Body of pancreas (tissue), 4 donors: ENCODE results near the gene MYOZ1. TPM values are rescaled to one million over a fixed set of nuclear protein-coding genes. Genes with fewer than 3 reads are reported as not detected.
"Not testable (repeated sequence)": the region's sequence is repeated elsewhere in the genome, so short reads cannot be mapped to it uniquely, and the experiment has no call there.

Experiments used
- ATAC-seq: fragments of 150-250 bp; one replicate; pipeline ENCODE4 v1.9.1; 2016
- DNase-seq, 4 donors: peaks; one replicate each; pipeline ENCODE4 v3.0.0-alpha.2; 2019
- H3K27ac ChIP-seq, 4 donors: fragments of 200-600 bp; sonication (generic); 1 replicate in 3 of 4; 2 replicates in 1 of 4; pipeline versions ENCODE4 v1.5.1 to v1.6.1; 2016 to 2019; ENCODE audit warnings: mild to moderate bottlenecking in 1 of 4, mixed read lengths in 1 of 4, moderate library complexity in 1 of 4
- H3K27me3 ChIP-seq, 2 donors: fragments of 200-600 bp; sonication (generic); one replicate each; pipeline ENCODE4 v1.6.0; 2016; ENCODE audit warnings: mild to moderate bottlenecking in 1 of 2
- H3K36me3 ChIP-seq, 2 donors: fragments of 200-600 bp; sonication (generic); replicated peaks in 1 of 2; 2 replicates each; pipeline ENCODE4 v1.5.1; 2016; ENCODE audit warnings: low read depth in 2 of 2; ENCODE audit not compliant: insufficient read depth in 1 of 2
- H3K4me1 ChIP-seq: fragments of 200-600 bp; sonication (generic); one replicate; pipeline ENCODE4 v1.6.0; 2016
- H3K4me3 ChIP-seq, 2 donors: fragments of 200-600 bp; sonication (generic); 1 replicate in 1 of 2; 2 replicates in 1 of 2; pipeline ENCODE4 v1.5.1; 2016 to 2019
- H3K9me3 ChIP-seq, 3 donors: fragments of 200-600 bp; sonication (generic); 1 replicate in 2 of 3; 2 replicates in 1 of 3; pipeline ENCODE4 v1.5.1; 2016
- POLR2A ChIP-seq, 3 donors: fragments of 450-650 bp; IDR thresholded peaks; one replicate each; pipeline ENCODE4 v1.6.1; 2016; ENCODE audit warnings: antibody characterized with exemption in 3 of 3, mild to moderate bottlenecking in 2 of 3
- WGBS, 2 donors: methylation state at CpG; one replicate each; pipeline ENCODE4 v1.1.5; 2017; 5-methylcytosine and 5-hydroxymethylcytosine counted together
- intact Hi-C: fragments of 100-400 bp; cut with DNase I; formaldehyde crosslinking; loops from one replicate; pipeline ENCODE4 v1.15.1; 2023
- total RNA-seq, 2 donors: library from RNA; depleted of rRNA; stranded (reverse); fragments of >200 nt; gene quantifications; one replicate each; pipeline ENCODE4 v1.1.0, GENCODE V29; 2016
- TF ChIP-seq, protein P1 (sequence below), 7 experiments: fragments of 450-650 bp in 4 of 7; fragments of 200-600 bp in 3 of 7; sonication (generic) in 3 of 7; IDR thresholded peaks; one replicate each; pipeline ENCODE4 v1.5.1; 2016 to 2019; ENCODE audit warnings: antibody characterized with exemption in 7 of 7

MYOZ1 gene, protein sequence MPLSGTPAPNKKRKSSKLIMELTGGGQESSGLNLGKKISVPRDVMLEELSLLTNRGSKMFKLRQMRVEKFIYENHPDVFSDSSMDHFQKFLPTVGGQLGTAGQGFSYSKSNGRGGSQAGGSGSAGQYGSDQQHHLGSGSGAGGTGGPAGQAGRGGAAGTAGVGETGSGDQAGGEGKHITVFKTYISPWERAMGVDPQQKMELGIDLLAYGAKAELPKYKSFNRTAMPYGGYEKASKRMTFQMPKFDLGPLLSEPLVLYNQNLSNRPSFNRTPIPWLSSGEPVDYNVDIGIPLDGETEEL
- not detected for total RNA-seq

DNA sequence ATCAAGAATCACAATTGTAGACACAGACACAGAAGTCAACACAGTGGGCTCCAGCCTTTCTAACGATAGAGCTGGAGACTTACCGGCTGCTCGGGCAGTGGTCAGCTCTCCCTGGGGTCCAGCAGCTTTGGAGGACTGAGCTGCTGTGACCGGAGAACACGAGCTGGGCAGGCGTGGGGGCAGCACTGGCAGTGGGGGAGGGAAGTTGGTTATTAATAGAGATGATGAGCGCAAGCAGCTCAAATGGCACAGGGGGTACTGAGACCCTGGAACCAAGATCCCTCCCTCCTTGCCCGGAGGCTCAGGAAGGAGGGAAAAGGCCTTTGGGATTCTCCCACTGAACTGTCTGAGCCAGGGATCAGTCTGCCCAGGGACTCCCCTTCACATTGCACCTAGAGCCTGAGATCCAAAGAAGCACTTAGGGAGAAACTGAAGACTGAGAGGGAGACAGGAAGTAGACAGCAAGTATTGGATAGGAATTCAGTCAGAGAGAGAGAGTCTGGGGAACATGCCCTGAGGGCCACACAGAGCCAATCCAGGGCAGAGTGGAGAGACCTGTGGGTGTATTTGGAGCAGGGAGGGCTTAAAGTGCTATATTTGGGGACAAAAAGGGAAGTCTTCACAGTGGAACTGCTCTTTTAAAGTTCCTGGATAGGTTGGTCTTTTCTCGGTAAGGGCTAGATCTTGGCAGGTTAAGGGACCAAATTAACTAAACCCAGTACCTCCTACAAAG lies at the start of gene MYOZ1:
MYOZ1 (minus strand) TSS at position 147 of the 733 bp plus-strand sequence. CDS start 1,457 bp downstream, outside the sequence.
- intact Hi-C loops = loop anchor here (5.0 kb wide), 1 partner anchor 114 kb away; no protein-coding TSS in a partner anchor
- Histone ChIP-seq H3K4me3 (no peak within 1 kb of the TSS), H3K27ac (no peak within 1 kb of the TSS), H3K9me3 (no peaks in the 10 kb centered on the region), H3K4me1 (no peaks in the 10 kb centered on the region), H3K36me3 (no peaks in the 10 kb centered on the region), H3K27me3 (no peaks in the 10 kb centered on the region)
- no peak for DNase-seq
- ATAC-seq = no peak
- 59 to 77% methylated on average over 9 of the region's 9 CpGs for WGBS, 2 donors
- TF ChIP-seq, protein P1, sequence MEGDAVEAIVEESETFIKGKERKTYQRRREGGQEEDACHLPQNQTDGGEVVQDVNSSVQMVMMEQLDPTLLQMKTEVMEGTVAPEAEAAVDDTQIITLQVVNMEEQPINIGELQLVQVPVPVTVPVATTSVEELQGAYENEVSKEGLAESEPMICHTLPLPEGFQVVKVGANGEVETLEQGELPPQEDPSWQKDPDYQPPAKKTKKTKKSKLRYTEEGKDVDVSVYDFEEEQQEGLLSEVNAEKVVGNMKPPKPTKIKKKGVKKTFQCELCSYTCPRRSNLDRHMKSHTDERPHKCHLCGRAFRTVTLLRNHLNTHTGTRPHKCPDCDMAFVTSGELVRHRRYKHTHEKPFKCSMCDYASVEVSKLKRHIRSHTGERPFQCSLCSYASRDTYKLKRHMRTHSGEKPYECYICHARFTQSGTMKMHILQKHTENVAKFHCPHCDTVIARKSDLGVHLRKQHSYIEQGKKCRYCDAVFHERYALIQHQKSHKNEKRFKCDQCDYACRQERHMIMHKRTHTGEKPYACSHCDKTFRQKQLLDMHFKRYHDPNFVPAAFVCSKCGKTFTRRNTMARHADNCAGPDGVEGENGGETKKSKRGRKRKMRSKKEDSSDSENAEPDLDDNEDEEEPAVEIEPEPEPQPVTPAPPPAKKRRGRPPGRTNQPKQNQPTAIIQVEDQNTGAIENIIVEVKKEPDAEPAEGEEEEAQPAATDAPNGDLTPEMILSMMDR (IDR thresholded peaks at IDR 0.05) = no peak
- TF ChIP-seq POLR2A (IDR thresholded peaks at IDR 0.05) = no peak

DNA sequence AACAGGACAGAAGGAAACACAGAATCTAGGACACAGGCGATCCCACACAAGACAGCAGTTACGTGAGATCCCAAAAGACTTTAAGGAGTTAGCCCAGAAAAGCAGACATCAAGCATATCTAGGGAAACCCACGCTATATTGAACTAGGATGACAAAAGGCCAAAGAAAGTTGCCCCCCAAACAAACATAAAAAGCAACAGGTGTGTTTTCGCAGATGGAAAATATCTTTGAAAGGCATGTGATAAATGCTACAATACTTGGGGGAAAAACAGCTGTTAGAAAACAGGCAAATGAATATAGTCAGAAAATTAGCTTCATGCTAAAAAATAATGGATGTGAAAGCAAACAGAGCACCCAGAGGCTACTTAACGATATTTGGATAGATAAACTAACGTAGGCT lies 49.5 kb upstream of the MYOZ1 start:
- intact Hi-C loops, H3K27me3 ChIP-seq, H3K4me1 ChIP-seq, H3K4me3 ChIP-seq, H3K27ac ChIP-seq, H3K9me3 ChIP-seq, H3K36me3 ChIP-seq, DNase-seq, ATAC-seq: not testable (repeated sequence)
- WGBS, 2 donors = 91 to 95% methylated on average over 6 of the region's 6 CpGs

DNA sequence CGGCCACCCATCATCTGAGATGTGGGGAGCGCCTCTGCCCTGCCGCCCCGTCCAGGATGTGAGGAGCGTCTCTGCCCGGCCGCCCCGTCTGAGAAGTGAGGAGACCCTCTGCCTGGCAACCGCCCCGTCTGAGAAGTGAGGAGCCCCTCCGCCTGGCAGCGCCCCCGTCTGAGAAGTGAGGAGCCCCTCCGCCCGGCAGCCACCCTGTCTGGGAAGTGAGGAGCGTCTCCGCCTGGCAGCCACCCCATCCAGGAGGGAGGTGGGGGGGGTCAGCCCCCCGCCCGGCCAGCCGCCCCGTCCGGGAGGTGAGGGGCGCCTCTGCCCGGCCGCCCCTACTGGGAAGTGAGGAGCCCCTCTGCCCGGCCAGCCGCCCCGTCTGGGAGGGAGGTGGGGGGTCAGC lies 48.3 kb upstream of the MYOZ1 start:
- WGBS, 2 donors = 92 to 100% methylated on average over 5 to 7 of the region's 28 CpGs
- H3K27me3 ChIP-seq, H3K4me3 ChIP-seq, intact Hi-C loops, H3K36me3 ChIP-seq, H3K27ac ChIP-seq, ATAC-seq, H3K9me3 ChIP-seq, H3K4me1 ChIP-seq, DNase-seq: not testable (repeated sequence)

DNA sequence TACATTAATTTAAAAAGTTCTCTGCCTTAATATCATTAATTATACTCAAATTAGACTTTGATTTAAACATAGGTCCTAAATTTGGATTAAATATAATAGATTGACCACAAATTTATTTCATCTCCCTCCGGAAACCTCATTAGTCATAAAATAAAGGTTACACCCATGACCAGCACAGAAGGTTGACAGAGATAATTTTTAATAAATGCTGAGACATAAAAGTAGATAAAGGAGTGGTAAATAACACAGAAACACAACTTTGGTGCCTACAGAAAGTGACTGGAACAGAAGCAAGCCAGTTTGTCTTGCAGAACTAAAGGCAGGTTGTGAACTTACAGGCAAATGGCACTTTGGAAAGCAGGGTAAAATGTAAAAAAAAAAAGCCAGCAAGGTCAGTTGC lies 46.4 kb upstream of the MYOZ1 start:
- H3K4me1 ChIP-seq, ATAC-seq, H3K36me3 ChIP-seq, DNase-seq, H3K27me3 ChIP-seq, intact Hi-C loops, H3K9me3 ChIP-seq, H3K27ac ChIP-seq, H3K4me3 ChIP-seq: not testable (repeated sequence)
- 88 to 94% methylated on average over 1 of the region's 1 CpG for WGBS, 2 donors

DNA sequence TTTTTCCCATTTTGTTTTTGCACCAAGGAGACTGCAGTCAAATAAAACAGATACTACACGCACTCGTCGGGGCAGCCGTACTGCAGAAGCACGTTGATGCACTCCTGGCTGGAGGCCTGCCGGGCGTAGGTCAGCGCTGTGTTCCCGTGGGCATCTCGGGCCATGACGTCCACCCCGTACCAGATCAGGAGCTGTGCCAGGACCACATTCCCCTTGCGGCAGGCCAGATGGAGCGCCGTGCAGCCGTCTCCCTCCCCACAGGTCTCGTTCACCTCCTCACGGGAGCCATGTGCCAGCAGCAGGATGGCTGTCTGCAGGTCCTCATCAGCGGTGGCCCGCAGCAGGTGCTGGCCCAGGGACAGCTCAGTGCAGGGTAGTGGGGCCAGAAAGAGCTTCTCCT lies 33.3 kb upstream of the MYOZ1 start:
- WGBS, 2 donors = 100% methylated on average over 4 of the region's 20 CpGs; no CpG with 5 or more reads in 1 of the 2 donors
- intact Hi-C loops = not testable (repeated sequence)

DNA sequence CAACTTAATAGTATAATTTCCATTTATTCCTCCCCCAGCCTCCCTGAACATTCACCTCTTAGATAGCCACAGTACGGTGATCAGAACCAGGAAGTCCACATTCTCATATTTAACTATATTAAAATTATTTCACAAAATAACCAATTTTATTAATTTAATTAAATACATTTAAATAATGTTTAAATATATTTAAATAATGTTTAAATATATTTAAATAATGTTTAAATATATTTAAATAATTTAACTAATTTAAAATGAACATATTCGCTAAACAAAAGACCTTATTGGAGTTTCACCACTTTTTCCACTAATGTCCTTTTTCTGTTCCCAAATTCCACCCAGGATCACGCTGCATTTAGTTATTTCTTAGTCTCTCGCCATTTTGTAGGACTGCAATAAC lies 27.1 kb upstream of the MYOZ1 start:
- H3K27ac ChIP-seq, H3K4me3 ChIP-seq, intact Hi-C loops, H3K9me3 ChIP-seq, H3K27me3 ChIP-seq, H3K36me3 ChIP-seq, DNase-seq, ATAC-seq: not testable (repeated sequence)
- WGBS, 2 donors = 83 to 98% methylated on average over 4 of the region's 4 CpGs
- H3K4me1 ChIP-seq = peaks cover 30% of the 10 kb centered on the region

More for the DNA sequence above, 33.3 kb upstream of the MYOZ1 start:
- ATAC-seq, H3K27me3 ChIP-seq, H3K4me1 ChIP-seq, H3K9me3 ChIP-seq, H3K36me3 ChIP-seq, H3K27ac ChIP-seq, H3K4me3 ChIP-seq, DNase-seq: not testable (repeated sequence)

DNA sequence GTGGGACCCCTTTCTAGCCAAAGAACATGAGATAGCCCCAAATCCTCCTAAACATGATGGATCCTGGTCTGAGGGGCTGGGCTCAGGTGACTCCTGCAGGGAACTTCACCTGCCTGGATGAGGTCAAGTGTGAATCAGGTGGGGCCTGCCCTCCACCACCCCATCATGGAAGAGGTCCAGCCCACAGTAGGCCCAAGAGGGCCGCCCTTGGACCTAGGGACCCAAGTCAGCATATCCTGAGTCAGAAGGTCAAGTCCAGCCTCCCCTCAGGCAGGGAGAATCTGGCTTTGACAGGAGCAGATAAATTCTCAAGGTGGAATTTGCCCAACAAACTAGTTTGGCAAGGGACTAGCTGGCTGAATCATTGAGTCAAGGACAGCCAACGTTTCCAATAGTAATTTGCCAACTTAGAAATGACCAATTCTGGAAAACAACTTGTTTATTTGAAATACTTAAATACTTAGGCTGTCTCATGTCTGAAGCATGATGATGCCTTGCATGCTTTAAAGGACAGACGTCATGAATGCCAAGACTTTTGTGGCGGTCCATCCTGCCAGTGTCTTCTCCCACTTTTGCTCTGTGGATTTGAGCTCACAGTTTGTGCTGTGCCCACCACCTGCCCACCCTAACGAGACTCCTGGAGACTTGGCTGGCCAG lies 25.0 kb upstream of the MYOZ1 start:
- H3K9me3 ChIP-seq, H3K4me3 ChIP-seq, ATAC-seq, intact Hi-C loops, H3K27me3 ChIP-seq, H3K36me3 ChIP-seq: not testable (repeated sequence)
- H3K27ac ChIP-seq = peak overlapping the region in 3 of 4 donors; percentile 26 to 50 (median 47)
- H3K4me1 ChIP-seq = peaks cover 25% of the 10 kb centered on the region
- WGBS, 2 donors = 30 to 45% methylated on average over 3 to 4 of the region's 5 CpGs
- DNase-seq = peak in 3 of 4 donors; percentile 10 to 44 (median 26)

DNA sequence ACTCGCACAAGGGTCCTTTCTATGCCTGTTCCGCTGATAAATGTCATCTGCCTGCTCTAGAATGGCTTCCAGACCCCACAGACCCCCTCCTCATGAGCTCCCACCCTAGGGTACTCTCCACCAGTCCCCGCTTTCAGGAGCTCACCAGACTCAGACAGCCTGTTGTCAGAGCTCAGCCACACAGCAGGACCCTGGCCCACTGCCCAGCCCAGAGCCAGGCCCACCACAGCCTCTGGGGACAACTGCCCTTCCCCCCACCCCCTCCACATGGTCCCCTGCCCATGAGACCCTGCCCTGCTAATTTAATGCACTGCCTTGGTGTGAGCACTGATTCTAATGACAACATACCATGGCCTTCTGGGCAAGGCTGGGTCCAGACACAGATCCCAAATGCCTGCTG lies 24.3 kb upstream of the MYOZ1 start:
- Histone ChIP-seq H3K27ac (peak overlapping the region in 3 of 4 donors; percentile 17 to 47 (median 26)), H3K4me1 (peaks cover 25% of the 10 kb centered on the region)
- H3K4me3 ChIP-seq, H3K27me3 ChIP-seq, H3K36me3 ChIP-seq, H3K9me3 ChIP-seq, DNase-seq, ATAC-seq, intact Hi-C loops: not testable (repeated sequence)
- WGBS, 2 donors = 91 to 100% methylated on average over 2 to 3 of the region's 3 CpGs

DNA sequence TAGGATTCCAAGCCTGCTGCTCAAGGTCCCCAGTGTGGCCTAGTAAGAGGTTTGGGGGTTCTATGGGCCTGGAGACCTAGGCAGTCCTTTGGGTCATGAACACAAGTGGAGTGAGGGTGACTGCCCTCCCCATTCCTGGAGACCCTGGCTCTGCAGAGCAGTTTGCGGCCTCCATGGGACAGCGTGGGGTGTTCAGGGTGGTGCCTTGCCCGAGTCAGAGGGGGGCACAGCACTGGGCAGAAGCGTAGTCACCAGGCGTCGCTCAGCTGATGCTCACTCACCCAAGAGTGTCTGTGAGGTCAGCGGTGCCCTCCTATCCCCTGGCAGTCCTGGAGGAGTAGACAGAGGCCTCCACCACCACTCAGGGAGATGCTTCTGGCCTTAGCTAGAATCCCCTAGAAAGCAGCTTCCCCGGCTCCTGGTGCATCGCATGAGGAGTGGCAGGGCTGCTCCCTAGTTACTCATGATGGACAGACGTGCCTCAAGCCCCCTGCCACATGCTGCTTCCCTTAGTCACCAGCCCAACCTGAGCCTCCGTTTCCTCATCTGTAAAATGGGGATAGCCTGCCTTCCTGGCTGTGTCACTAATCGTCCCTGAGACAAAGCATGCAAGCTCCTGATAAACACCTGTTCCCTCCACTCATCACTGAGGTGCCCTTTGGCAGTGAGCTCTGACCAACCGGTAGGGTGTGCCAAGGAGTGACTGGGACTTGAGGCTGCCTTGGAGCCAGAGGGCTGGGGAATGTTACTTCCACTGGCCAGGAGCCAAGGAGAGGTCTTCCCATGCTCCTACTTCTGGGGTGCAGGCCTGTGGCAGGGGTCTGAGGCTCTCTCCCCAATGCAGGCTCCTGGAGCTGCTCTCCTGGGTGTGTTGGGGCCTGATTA lies 23.1 kb upstream of the MYOZ1 start:
- intact Hi-C loops, ATAC-seq, H3K4me3 ChIP-seq, H3K36me3 ChIP-seq, H3K9me3 ChIP-seq, H3K27ac ChIP-seq, H3K27me3 ChIP-seq: not testable (repeated sequence)
- WGBS, 2 donors = 77 to 83% methylated on average over 9 to 12 of the region's 13 CpGs
- peaks cover 25% of the 10 kb centered on the region for H3K4me1 ChIP-seq
- DNase-seq = peak; percentile 23 to 43 (median 33)

DNA sequence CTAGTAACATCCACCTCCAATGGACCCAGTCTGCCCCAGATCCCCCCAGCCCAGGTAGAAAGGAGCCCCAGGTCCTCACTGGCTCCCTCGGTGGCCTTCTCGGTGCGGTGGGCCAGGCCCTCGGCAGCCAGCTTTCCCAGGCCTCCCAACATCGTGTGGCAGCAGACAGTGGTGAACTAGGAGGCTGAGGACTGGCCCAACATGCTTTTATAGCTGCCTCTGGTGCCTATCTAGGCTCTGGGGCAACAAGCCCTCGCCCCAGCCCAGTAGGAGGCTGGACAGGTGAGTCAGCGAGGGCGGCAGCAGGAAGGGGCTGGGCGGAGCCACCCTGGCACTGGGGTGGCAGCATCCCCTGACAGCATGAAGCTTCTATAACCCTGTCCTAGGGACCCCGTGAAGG lies 22.3 kb upstream of the MYOZ1 start:
- DNase-seq, H3K36me3 ChIP-seq, H3K27me3 ChIP-seq, H3K27ac ChIP-seq, intact Hi-C loops, H3K9me3 ChIP-seq, H3K4me3 ChIP-seq, ATAC-seq: not testable (repeated sequence)
- WGBS, 2 donors = 83 to 87% methylated on average over 5 to 10 of the region's 10 CpGs
- H3K4me1 ChIP-seq = peaks cover 25% of the 10 kb centered on the region
